Progenitor cell of endocrine pancreas (in vitro differentiated cells): ENCODE data around the gene ADAM23. TPM values are rescaled to one million over a fixed set of nuclear protein-coding genes. Genes with fewer than 3 reads are reported as not detected.

Experiments
- DNase-seq: peaks from one replicate; pipeline ENCODE4 v3.0.0; 2021; ENCODE audit warnings: low spot score; ENCODE audit not compliant: unreplicated experiment
- H3K27ac Mint-ChIP-seq: 2 replicates; pipeline ENCODE4 v1.8.0; 2021; ENCODE audit warnings: mild to moderate bottlenecking, moderate library complexity, mixed read lengths
- H3K27me3 Mint-ChIP-seq: 2 replicates; pipeline ENCODE4 v1.8.0; 2021; ENCODE audit warnings: mixed read lengths
- H3K36me3 Mint-ChIP-seq: 2 replicates; pipeline ENCODE4 v1.8.0; 2022; ENCODE audit warnings: mixed read lengths; ENCODE audit not compliant: insufficient read depth
- H3K4me1 Mint-ChIP-seq: 2 replicates; pipeline ENCODE4 v1.8.0; 2021; ENCODE audit warnings: low read depth, mixed read lengths
- H3K4me3 Mint-ChIP-seq: 2 replicates; pipeline ENCODE4 v1.8.0; 2021; ENCODE audit warnings: low read depth, mild to moderate bottlenecking, moderate library complexity, mixed read lengths
- H3K9me3 Mint-ChIP-seq: 2 replicates; pipeline ENCODE4 v1.8.0; 2021; ENCODE audit warnings: low read depth, mixed read lengths
- CTCF ChIP-seq: fragments of 200-600 bp; sonication (generic); IDR thresholded peaks from one replicate; pipeline ENCODE4 v1.5.0; 2021; ENCODE audit warnings: antibody characterized with exemption, mild to moderate bottlenecking; ENCODE audit not compliant: unreplicated experiment
- total RNA-seq: library from RNA; stranded (reverse); gene quantifications from 2 replicates; pipeline ENCODE4 v1.2.1, GENCODE V29; 2021

ADAM23 gene
- total RNA-seq, 1 donor from 2014 or later, result 16.0 TPM

GRCh38 chr2:206647985-206648384 lies 204.7 kb downstream of the ADAM23 start:
- no peak for TF ChIP-seq CTCF
- Mint-ChIP-seq H3K27ac (no peak overlapping the region), H3K27me3 (peaks cover 24% of the 10 kb centered on the region), H3K9me3 (no peaks in the 10 kb centered on the region), H3K4me3 (no peak overlapping the region), H3K4me1 (no peaks in the 10 kb centered on the region), H3K36me3 (no peaks in the 10 kb centered on the region)
- DNase-seq, result no peak

GRCh38 chr2:206657087-206657486 lies 213.8 kb downstream of the ADAM23 start:
- no peak for DNase-seq
- H3K36me3 Mint-ChIP-seq, result no peaks in the 10 kb centered on the region
- peaks cover 14% of the 10 kb centered on the region for H3K27me3 Mint-ChIP-seq
- H3K4me3 Mint-ChIP-seq, result no peak overlapping the region
- H3K9me3 Mint-ChIP-seq, result peaks cover 6% of the 10 kb centered on the region
- no peaks in the 10 kb centered on the region for H3K4me1 Mint-ChIP-seq
- no peak for TF ChIP-seq CTCF
- H3K27ac Mint-ChIP-seq, result no peak overlapping the region

- no peak for DNase-seq
- H3K4me1 Mint-ChIP-seq, result no peaks in the 10 kb centered on the region
- no peak overlapping the region for H3K27ac Mint-ChIP-seq
- no peaks in the 10 kb centered on the region for H3K36me3 Mint-ChIP-seq
- H3K9me3 Mint-ChIP-seq, result no peaks in the 10 kb centered on the region
- peaks cover 11% of the 10 kb centered on the region for H3K27me3 Mint-ChIP-seq
- no peak overlapping the region for H3K4me3 Mint-ChIP-seq
- no peak for TF ChIP-seq CTCF
Measured at GRCh38 chr2:206665251-206665650, 221.9 kb downstream of the ADAM23 start.

Other genes with a start within 250 kb of the ADAM23 start
- gene ZDBF2, start 168.9 kb upstream of the ADAM23 start, total RNA-seq, result 41.4 and 42.9 TPM in 2 replicates
- gene FAM237A, start 199.0 kb downstream of the ADAM23 start, total RNA-seq, result not detected in 2 replicates